HG02623 (cell line): ENCODE data around the gene MT1F.
"Not testable (repeated sequence)": the region's sequence is repeated elsewhere in the genome, so short reads cannot be mapped to it uniquely, and the experiment has no call there.

Experiments
- ATAC-seq: cut with Tn5 transposase; IDR thresholded peaks from one replicate; pipeline ENCODE4 v1.9.1; 2021; ENCODE audit warnings: moderate library complexity; ENCODE audit not compliant: unreplicated experiment

Gene MT1F

DNA sequence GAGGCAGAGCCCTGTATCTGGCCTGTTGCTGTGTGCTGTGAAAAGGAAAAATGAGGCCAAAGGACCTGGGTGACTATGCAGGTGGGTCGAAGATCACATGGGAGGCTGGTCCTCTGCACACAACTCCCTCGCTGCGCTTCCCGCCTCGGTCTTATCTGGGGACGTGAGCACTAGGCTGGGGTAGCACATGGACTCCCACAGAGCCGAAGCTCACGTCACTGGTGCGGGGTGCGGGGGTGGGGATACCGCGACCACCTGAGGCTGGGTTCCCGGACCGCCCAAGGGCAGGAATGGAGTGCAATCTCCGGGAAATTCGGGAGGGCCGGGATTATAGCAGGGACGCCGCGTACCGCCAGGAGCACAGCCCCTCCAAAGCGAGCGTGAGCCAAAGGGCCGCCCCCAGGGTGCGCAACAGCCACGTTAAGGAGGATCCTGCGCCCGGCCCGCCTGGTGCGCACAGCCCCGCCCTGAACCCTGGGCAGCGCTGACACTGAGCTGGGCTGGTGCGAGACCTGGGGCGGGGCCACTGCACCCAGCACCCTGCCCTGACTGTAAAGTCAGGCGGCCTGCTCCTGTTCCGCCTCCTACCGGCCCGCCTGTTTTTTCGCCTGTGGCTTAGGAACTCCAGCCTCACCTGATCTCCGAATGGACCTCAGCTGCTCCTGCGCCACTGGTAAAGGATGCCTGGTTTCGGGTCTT is 14.5 kb upstream of the MT1F start:
- ATAC-seq = peak; percentile 47

GRCh38 chr16:56643833-56644232 is 13.9 kb upstream of the MT1F start:
- ATAC-seq = no peak

GRCh38 chr16:56645311-56645710 is 12.4 kb upstream of the MT1F start:
- ATAC-seq = no peak

GRCh38 chr16:56645838-56646237 is 11.9 kb upstream of the MT1F start:
- ATAC-seq = no peak

GRCh38 chr16:56647641-56648431 is 9.9 kb upstream of the MT1F start:
- ATAC-seq = no peak

- no peak for ATAC-seq
Measured at GRCh38 chr16:56649271-56649670, 8.5 kb upstream of the MT1F start.

- no peak for ATAC-seq
Measured at GRCh38 chr16:56649820-56650219, 7.9 kb upstream of the MT1F start.

DNA sequence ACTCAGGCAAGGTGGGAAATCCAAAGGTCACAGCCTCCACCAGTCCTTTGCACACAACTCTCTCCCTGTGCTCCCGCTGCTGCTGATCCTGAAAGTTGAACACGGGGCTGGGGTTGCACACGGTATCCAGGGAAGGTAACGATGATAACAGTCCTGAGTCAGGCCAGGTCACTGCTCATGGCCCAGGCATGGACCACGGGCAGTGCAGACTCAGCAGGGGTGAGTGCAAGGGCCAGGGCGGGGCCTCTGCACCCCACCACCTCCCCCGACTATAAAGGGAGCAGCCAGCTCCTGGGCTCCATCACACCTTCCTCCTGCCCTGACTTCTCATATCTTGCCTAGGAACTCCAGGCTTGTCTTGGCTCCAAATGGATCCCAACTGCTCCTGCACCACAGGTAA is 6.2 kb upstream of the MT1F start, which contains the start of gene MT1B:
MT1B (plus strand) TSS at position 301 of the 400 bp plus-strand sequence; CDS start at position 369, 68 bp downstream.
- ATAC-seq = no peak

- ATAC-seq = no peak
Measured at GRCh38 chr16:56652600-56652999, 5.2 kb upstream of the MT1F start.

DNA sequence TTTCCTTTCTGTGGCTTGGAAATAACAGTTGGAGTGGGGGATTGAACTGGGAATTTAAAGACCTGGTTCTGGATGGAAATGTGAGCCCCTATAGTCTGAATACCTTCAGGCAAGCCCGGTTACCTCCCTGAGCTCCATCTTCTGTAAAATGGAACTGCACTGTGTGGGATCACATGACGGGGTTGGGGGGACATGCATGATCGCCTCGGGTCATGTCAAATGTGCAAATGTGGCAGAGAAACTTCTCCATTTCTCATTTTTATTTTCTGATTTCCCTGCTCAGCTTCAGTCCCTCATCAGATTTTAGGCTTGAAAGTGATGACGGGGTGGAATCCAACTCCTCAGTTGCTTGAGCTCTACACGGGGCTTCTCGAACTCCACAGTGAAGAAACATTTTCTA is 4.5 kb upstream of the MT1F start:
- ATAC-seq = no peak

- no peak for ATAC-seq
Measured at GRCh38 chr16:56658327-56658875, 642 bp downstream of the MT1F start.

- ATAC-seq = no peak
Measured at GRCh38 chr16:56662357-56663354, 4.9 kb downstream of the MT1F start.

- no peak for ATAC-seq
Measured at GRCh38 chr16:56664506-56664905, 6.7 kb downstream of the MT1F start.

- not testable (repeated sequence) for ATAC-seq
Measured at GRCh38 chr16:56665286-56666261, 7.8 kb downstream of the MT1F start.

DNA sequence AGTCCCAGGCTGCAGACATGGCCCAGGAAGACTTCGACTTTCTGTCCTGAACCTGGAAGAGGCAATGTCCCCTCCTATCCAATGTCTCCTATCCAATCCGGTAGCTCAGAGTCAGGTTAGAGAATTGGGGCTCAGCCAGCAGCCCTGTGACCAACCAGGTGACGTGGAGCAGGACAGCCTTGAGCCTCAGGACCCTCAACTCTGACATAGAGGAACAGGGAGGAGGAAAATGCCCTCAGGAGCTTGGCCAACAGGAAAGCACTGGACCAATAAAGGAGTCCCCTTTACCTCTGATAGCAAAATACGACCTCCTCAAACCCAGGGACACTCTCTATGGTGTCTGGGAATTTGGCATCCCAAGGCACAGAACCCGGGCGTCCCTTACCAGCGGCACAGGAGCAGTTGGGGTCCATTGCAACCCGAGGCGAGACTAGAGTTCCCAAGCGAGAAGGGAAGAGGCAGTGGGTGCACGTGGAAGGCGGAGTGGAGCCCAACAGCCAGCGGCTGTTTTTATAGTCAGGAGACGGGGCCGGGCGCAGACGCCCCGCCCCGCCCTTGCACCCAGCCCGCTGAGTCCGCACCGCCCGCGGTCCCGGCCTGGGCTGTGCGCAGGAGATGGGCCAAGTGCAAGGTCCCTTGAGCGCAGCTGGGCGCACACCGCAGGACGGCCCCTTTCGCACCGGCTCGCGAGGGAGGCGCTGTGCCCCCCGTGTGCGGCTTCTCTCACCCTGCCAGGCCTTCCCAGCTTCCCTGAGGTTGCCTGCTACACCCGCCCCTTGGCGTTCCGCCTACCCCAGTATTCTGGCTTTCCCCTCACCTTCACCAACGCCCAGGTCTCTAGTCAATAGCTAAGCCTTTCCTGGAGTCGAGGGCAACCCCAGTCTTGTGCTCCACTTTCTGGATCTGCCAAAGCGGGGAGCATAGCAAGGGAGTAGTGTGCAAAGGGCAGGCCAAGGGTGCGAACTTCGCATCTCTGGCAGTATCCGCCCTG is 10.1 kb downstream of the MT1F start, which contains the start of gene MT1G:
MT1G (minus strand) TSS at position 485 of the 991 bp plus-strand sequence; CDS start at position 413, 72 bp downstream.
- no peak for ATAC-seq

- ATAC-seq = no peak
Measured at GRCh38 chr16:56669005-56669839, 11.5 kb downstream of the MT1F start, which contains the start of gene MT1H. Gene MT1H (plus strand): TSS chr16:56669814. CDS start chr16:56669885, 71 bp downstream.
